Mesenchymal stem cell (in vitro differentiated cells and primary cell): Measurements from ENCODE around the gene DAB1.

ENCODE experiments used
- DNase-seq: peaks from one replicate; pipeline ENCODE4 v3.0.0-alpha.2; 2013
- H2AFZ ChIP-seq: one replicate; pipeline ENCODE4 v1.6.1; 2013; ENCODE audit warnings: low read depth, mild to moderate bottlenecking, control low read depth, inconsistent platforms, low read length, moderate library complexity
- H2AK5ac ChIP-seq: 2 replicates; pipeline ENCODE4 v1.6.1; 2013; ENCODE audit warnings: low read length, moderate library complexity, mild to moderate bottlenecking, inconsistent platforms; ENCODE audit not compliant: severe bottlenecking
- H2BK120ac ChIP-seq: one replicate; pipeline ENCODE4 v1.6.1; 2013; ENCODE audit warnings: low read depth, mild to moderate bottlenecking, inconsistent platforms, low read length, moderate library complexity
- H2BK12ac ChIP-seq, 2 experiments: one replicate each; pipeline ENCODE4 v1.6.1; 2013; ENCODE audit warnings: inconsistent platforms in 2 of 2, low read length in 2 of 2, mild to moderate bottlenecking in 2 of 2, moderate library complexity in 2 of 2, control low read depth in 1 of 2
- H2BK15ac ChIP-seq: one replicate; pipeline ENCODE4 v1.6.1; 2013; ENCODE audit warnings: mild to moderate bottlenecking, low read depth, inconsistent platforms; ENCODE audit not compliant: poor library complexity, severe bottlenecking
- H2BK5ac ChIP-seq: 2 replicates; pipeline ENCODE4 v1.6.1; 2013; ENCODE audit warnings: low read depth, mild to moderate bottlenecking, low read length, control low read depth, inconsistent platforms; ENCODE audit not compliant: poor library complexity, severe bottlenecking
- H3K14ac ChIP-seq, 2 experiments: one replicate each; pipeline ENCODE4 v1.6.1; 2013; ENCODE audit warnings: inconsistent platforms in 2 of 2, low read length in 2 of 2, control low read depth in 1 of 2, mild to moderate bottlenecking in 1 of 2, moderate library complexity in 1 of 2
- H3K18ac ChIP-seq, 2 experiments: one replicate each; pipeline ENCODE4 v1.6.1; 2013; ENCODE audit warnings: inconsistent platforms in 2 of 2, low read length in 2 of 2, control low read depth in 1 of 2, low read depth in 1 of 2, mild to moderate bottlenecking in 1 of 2
- H3K23ac ChIP-seq, 2 experiments: one replicate each; pipeline ENCODE4 v1.6.1; 2013; ENCODE audit warnings: inconsistent platforms in 2 of 2, low read length in 2 of 2, mild to moderate bottlenecking in 2 of 2, moderate library complexity in 2 of 2, control low read depth in 1 of 2
- H3K27ac ChIP-seq: 2 replicates; pipeline ENCODE4 v1.5.1; 2013; ENCODE audit warnings: mild to moderate bottlenecking, moderate library complexity, low read length, control low read depth, inconsistent platforms; ENCODE audit not compliant: poor library complexity, severe bottlenecking
- H3K27me3 ChIP-seq, 2 experiments: 2 replicates each; pipeline versions ENCODE4 v1.6.1 to v1.7.0; 2013; ENCODE audit warnings: low read length in 2 of 2, mild to moderate bottlenecking in 2 of 2, moderate library complexity in 2 of 2, control low read depth in 1 of 2, inconsistent platforms in 1 of 2; ENCODE audit not compliant: control insufficient read depth in 1 of 2, insufficient read depth in 1 of 2
- H3K36me3 ChIP-seq, 2 experiments: 2 replicates each; pipeline versions ENCODE4 v1.6.1 to v1.7.0; 2013; ENCODE audit warnings: low read length in 2 of 2, control low read depth in 1 of 2, inconsistent platforms in 1 of 2, low read depth in 1 of 2, mild to moderate bottlenecking in 1 of 2; ENCODE audit not compliant: insufficient read depth in 2 of 2, control insufficient read depth in 1 of 2
- H3K4ac ChIP-seq, 2 experiments: one replicate each; pipeline ENCODE4 v1.6.1; 2013; ENCODE audit warnings: inconsistent platforms in 2 of 2, low read length in 2 of 2, mild to moderate bottlenecking in 2 of 2, moderate library complexity in 2 of 2, control low read depth in 1 of 2, low read depth in 1 of 2
- H3K4me1 ChIP-seq: 2 replicates; pipeline ENCODE4 v1.6.1; 2013; ENCODE audit warnings: low read depth, low read length, control low read depth; ENCODE audit not compliant: control insufficient read depth, insufficient read depth
- H3K4me2 ChIP-seq: 2 replicates; pipeline ENCODE4 v1.6.1; 2013; ENCODE audit warnings: low read length, mild to moderate bottlenecking, inconsistent platforms; ENCODE audit not compliant: poor library complexity, severe bottlenecking
- H3K4me3 ChIP-seq, 2 experiments: 2 replicates each; pipeline versions ENCODE4 v1.5.1 to v1.7.0; 2013; ENCODE audit warnings: low read length in 2 of 2, mild to moderate bottlenecking in 2 of 2, control low read depth in 1 of 2, low read depth in 1 of 2; ENCODE audit not compliant: insufficient read depth in 1 of 2
- H3K79me1 ChIP-seq: replicated peaks from 2 replicates; pipeline ENCODE4 v1.6.1; 2013; ENCODE audit warnings: mild to moderate bottlenecking, control low read depth, low read length, inconsistent platforms; ENCODE audit not compliant: poor library complexity, severe bottlenecking
- H3K9ac ChIP-seq: 2 replicates; pipeline ENCODE4 v1.7.0; 2013; ENCODE audit warnings: mild to moderate bottlenecking, low read length, moderate library complexity
- H3K9me3 ChIP-seq: 2 replicates; pipeline ENCODE4 v1.7.0; 2013; ENCODE audit warnings: mild to moderate bottlenecking, low read length; ENCODE audit not compliant: control insufficient read depth
- H4K8ac ChIP-seq: one replicate; pipeline ENCODE4 v1.6.1; 2013; ENCODE audit warnings: inconsistent platforms, mild to moderate bottlenecking, low read length, moderate library complexity
- H4K91ac ChIP-seq: one replicate; pipeline ENCODE4 v1.6.1; 2013; ENCODE audit warnings: mild to moderate bottlenecking, low read length, inconsistent platforms
- WGBS: methylation state at CpG from one replicate; pipeline ENCODE4 v1.1.7; 2013; ENCODE audit warnings: mixed read lengths; 5-methylcytosine and 5-hydroxymethylcytosine counted together

Gene DAB1

GRCh38 chr1:56965191-56965590, 458.7 kb downstream of the DAB1 start:
- no peak overlapping the region for H3K27ac ChIP-seq
- no peak overlapping the region for H3K4me3 ChIP-seq
- H2AK5ac ChIP-seq: no peak overlapping the region
- no peaks in the 10 kb centered on the region for H3K27me3 ChIP-seq
- H3K23ac ChIP-seq: no peak overlapping the region
- no peak overlapping the region for H3K18ac ChIP-seq
- H3K9me3 ChIP-seq: peaks cover 3% of the 10 kb centered on the region
- no peak overlapping the region for H2AFZ ChIP-seq
- no peak overlapping the region for H2BK15ac ChIP-seq
- H4K8ac ChIP-seq: no peak overlapping the region
- no peak overlapping the region for H3K14ac ChIP-seq
- no peak overlapping the region for H4K91ac ChIP-seq
- no peak for DNase-seq
- no peak overlapping the region for H2BK12ac ChIP-seq
- 100% methylated on average over 1 of the region's 3 CpGs for WGBS
- H3K4me2 ChIP-seq: no peak overlapping the region
- H3K79me1 ChIP-seq: no peaks in the 10 kb centered on the region
- H3K4me1 ChIP-seq: no peaks in the 10 kb centered on the region
- H3K4ac ChIP-seq: no peak overlapping the region
- no peak overlapping the region for H3K9ac ChIP-seq
- no peaks in the 10 kb centered on the region for H3K36me3 ChIP-seq
- no peak overlapping the region for H2BK120ac ChIP-seq
- no peak overlapping the region for H2BK5ac ChIP-seq

- Histone ChIP-seq H3K18ac (no peak overlapping the region), H3K9me3 (peaks cover 3% of the 10 kb centered on the region), H3K4ac (no peak overlapping the region), H2BK12ac (no peak overlapping the region), H2AK5ac (no peak overlapping the region), H3K14ac (no peak overlapping the region), H4K91ac (no peak overlapping the region), H2BK120ac (no peak overlapping the region), H2BK5ac (no peak overlapping the region), H3K4me2 (no peak overlapping the region), H3K27me3 (no peaks in the 10 kb centered on the region), H2AFZ (no peak overlapping the region), H3K4me3 (no peak overlapping the region), H3K36me3 (no peaks in the 10 kb centered on the region), H3K23ac (no peak overlapping the region), H3K4me1 (no peaks in the 10 kb centered on the region), H4K8ac (no peak overlapping the region), H2BK15ac (no peak overlapping the region), H3K79me1 (no peaks in the 10 kb centered on the region), H3K27ac (no peak overlapping the region), H3K9ac (no peak overlapping the region)
- 93% methylated on average over 9 of the region's 9 CpGs for WGBS
- no peak for DNase-seq
Measured at GRCh38 chr1:56964349-56965017, 459.4 kb downstream of the DAB1 start.

GRCh38 chr1:56963667-56964066, 460.2 kb downstream of the DAB1 start:
- no peak overlapping the region for H2BK120ac ChIP-seq

GRCh38 chr1:56961426-56961825, 462.4 kb downstream of the DAB1 start:
- no peak overlapping the region for H2BK5ac ChIP-seq

More at GRCh38 chr1:56963667-56964066, 460.2 kb downstream of the DAB1 start:
- H3K4me3 ChIP-seq: no peak overlapping the region
- no peak overlapping the region for H3K14ac ChIP-seq
- no peaks in the 10 kb centered on the region for H3K79me1 ChIP-seq
- H2BK15ac ChIP-seq: no peak overlapping the region
- no peak overlapping the region for H3K27ac ChIP-seq
- H3K36me3 ChIP-seq: no peaks in the 10 kb centered on the region
- H4K8ac ChIP-seq: no peak overlapping the region
- H3K27me3 ChIP-seq: no peaks in the 10 kb centered on the region
- H2AK5ac ChIP-seq: no peak overlapping the region
- no peak overlapping the region for H3K18ac ChIP-seq
- no peak overlapping the region for H3K4me2 ChIP-seq
- H3K23ac ChIP-seq: no peak overlapping the region
- WGBS: 85% methylated on average over 4 of the region's 4 CpGs
- no peak overlapping the region for H3K9ac ChIP-seq
- H2BK5ac ChIP-seq: no peak overlapping the region
- H3K9me3 ChIP-seq: peaks cover under 1% of the 10 kb centered on the region
- DNase-seq: no peak
- no peak overlapping the region for H4K91ac ChIP-seq
- no peak overlapping the region for H3K4ac ChIP-seq
- no peak overlapping the region for H2BK12ac ChIP-seq
- no peak overlapping the region for H2AFZ ChIP-seq
- H3K4me1 ChIP-seq: no peaks in the 10 kb centered on the region

More at GRCh38 chr1:56961426-56961825, 462.4 kb downstream of the DAB1 start:
- H3K9me3 ChIP-seq: no peaks in the 10 kb centered on the region
- H3K27ac ChIP-seq: no peak overlapping the region
- DNase-seq: no peak
- no peak overlapping the region for H4K91ac ChIP-seq
- H3K27me3 ChIP-seq: no peaks in the 10 kb centered on the region
- no peak overlapping the region for H2BK12ac ChIP-seq
- H2AFZ ChIP-seq: no peak overlapping the region
- H4K8ac ChIP-seq: no peak overlapping the region
- no peak overlapping the region for H2BK120ac ChIP-seq
- WGBS: 89% methylated on average over 10 of the region's 10 CpGs
- no peak overlapping the region for H3K9ac ChIP-seq
- no peak overlapping the region for H3K18ac ChIP-seq
- H2AK5ac ChIP-seq: no peak overlapping the region
- no peak overlapping the region for H3K23ac ChIP-seq
- H3K14ac ChIP-seq: no peak overlapping the region
- H3K4me2 ChIP-seq: no peak overlapping the region
- no peak overlapping the region for H3K4me3 ChIP-seq
- no peak overlapping the region for H3K4ac ChIP-seq
- H3K36me3 ChIP-seq: no peaks in the 10 kb centered on the region
- no peak overlapping the region for H2BK15ac ChIP-seq
- no peaks in the 10 kb centered on the region for H3K79me1 ChIP-seq
- H3K4me1 ChIP-seq: no peaks in the 10 kb centered on the region
